K562 (cell line): Measurements from ENCODE around the gene SCFD1. TPM values are rescaled to one million over a fixed set of nuclear protein-coding genes. Genes with fewer than 3 reads are reported as not detected.
A peak's percentile ranks its signal among the peaks of the same experiment; 100 is the strongest.

Experiments used
- ATAC-seq: fragments of 200-7000 bp; cut with Tn5 transposase; 3 replicates; pipeline ENCODE4 v1.9.1; 2020; ENCODE audit warnings: moderate library complexity
- BruUV-seq: library from RNA; stranded (reverse); fragments of 400-500 nt; replicated peaks from 2 replicates; lab custom pipeline; 2021; lab: Mats Ljungman, UMichigan
- CTCF ChIA-PET: fragments of 300-600 bp; formaldehyde crosslinking; extraction: SDS; loops from one replicate; lab custom pipeline; 2021; ENCODE audit warnings: low intra/inter-chr PET ratio; lab: Yijun Ruan, JAX
- POLR2A ChIA-PET: fragments of 300-600, 350-650 bp; sonication (Branson Sonifier 250); formaldehyde crosslinking; extraction: SDS; loops from one replicate; lab custom pipeline; 2021; ENCODE audit warnings: antibody characterized with exemption, inconsistent platforms; lab: Yijun Ruan, JAX
- DNase-seq, 4 experiments: peaks; one replicate each; pipeline versions ENCODE4 v3.0.0 to v3.0.0-alpha.2; 2011 to 2018; ENCODE audit warnings: low spot score in 3 of 4, mixed read lengths in 3 of 4; ENCODE audit errors: extremely low read depth in 1 of 4
- FAIRE-seq: peaks from 2 replicates; lab custom pipeline; 2011; peaks lifted over from hg19 to GRCh38; lab: Jason Lieb, UNC
- H2AFZ ChIP-seq: 2 replicates; pipeline ENCODE4 v1.6.0; 2011; ENCODE audit warnings: low read depth, low read length, control low read depth, inconsistent platforms
- H3K27ac ChIP-seq: fragments of 200-600 bp; 3 replicates; pipeline ENCODE4 v1.8.0; 2011; ENCODE audit warnings: low read depth, mild to moderate bottlenecking, control low read depth, inconsistent platforms, low read length, moderate library complexity, mixed read lengths; ENCODE audit errors: extremely low read depth
- H3K27me3 ChIP-seq, 2 experiments: fragments of 300-600 bp in 1 of 2; 2 replicates in 1 of 2; 3 replicates in 1 of 2; pipeline versions ENCODE4 v1.6.0 to v1.8.0; 2011; ENCODE audit warnings: inconsistent platforms in 2 of 2, low read length in 2 of 2, mild to moderate bottlenecking in 1 of 2, mixed read lengths in 1 of 2, moderate library complexity in 1 of 2; ENCODE audit not compliant: control insufficient read depth in 2 of 2, insufficient read depth in 2 of 2
- H3K36me3 ChIP-seq: fragments of 300-600 bp; 3 replicates; pipeline ENCODE4 v1.8.0; 2011; ENCODE audit warnings: mild to moderate bottlenecking, low read length, inconsistent platforms; ENCODE audit not compliant: control insufficient read depth, insufficient read depth
- H3K4me1 ChIP-seq, 2 experiments: fragments of 200-600 bp in 1 of 2; replicated peaks in 1 of 2; 2 replicates in 1 of 2; 3 replicates in 1 of 2; pipeline versions ENCODE4 v1.5.1 to v1.8.0; 2011; ENCODE audit warnings: inconsistent platforms in 2 of 2, low read length in 2 of 2, mild to moderate bottlenecking in 1 of 2, mixed read lengths in 1 of 2, moderate library complexity in 1 of 2; ENCODE audit not compliant: control insufficient read depth in 2 of 2, insufficient read depth in 2 of 2
- H3K4me2 ChIP-seq: 2 replicates; pipeline ENCODE4 v1.6.1; 2011; ENCODE audit warnings: low read length, control low read depth, inconsistent platforms, mixed read lengths; ENCODE audit not compliant: insufficient read depth
- H3K4me3 ChIP-seq: fragments of 200-600 bp; sonication (generic), shearing (Covaris generic); 2 replicates; pipeline ENCODE4 v1.5.1; 2016; ENCODE audit warnings: control low read depth, inconsistent platforms
- H3K79me2 ChIP-seq: fragments of 200-600 bp; 3 replicates; pipeline ENCODE4 v1.8.0; 2011; ENCODE audit warnings: low read length, inconsistent platforms; ENCODE audit not compliant: control insufficient read depth, insufficient read depth
- H3K9ac ChIP-seq, 2 experiments: 2 replicates each; pipeline versions ENCODE4 v1.6.0 to v1.6.1; 2011; ENCODE audit warnings: low read depth in 2 of 2, low read length in 2 of 2, control low read depth in 1 of 2, inconsistent platforms in 1 of 2, mild to moderate bottlenecking in 1 of 2, mixed read lengths in 1 of 2; ENCODE audit not compliant: insufficient read depth in 1 of 2
- H3K9me1 ChIP-seq: one replicate; pipeline ENCODE4 v1.6.0; 2011; ENCODE audit warnings: inconsistent platforms, mild to moderate bottlenecking, low read length, moderate library complexity; ENCODE audit not compliant: control insufficient read depth, insufficient read depth
- H3K9me3 ChIP-seq: replicated peaks from 2 replicates; pipeline ENCODE4 v1.5.1; 2011; ENCODE audit warnings: low read depth, low read length, inconsistent platforms; ENCODE audit not compliant: control insufficient read depth, insufficient read depth
- H4K20me1 ChIP-seq: replicated peaks from 2 replicates; pipeline ENCODE4 v1.6.1; 2011; ENCODE audit warnings: low read length, inconsistent platforms, mixed read lengths; ENCODE audit not compliant: control insufficient read depth, insufficient read depth
- CTCF ChIP-seq, 3 experiments: IDR thresholded peaks in 2 of 3; conservative IDR thresholded peaks in 1 of 3; 2 replicates each; pipeline ENCODE4 v1.5.1; 2011 to 2012; ENCODE audit warnings: low read length in 3 of 3, mild to moderate bottlenecking in 3 of 3, control low read depth in 2 of 3, improper control_type of control experiment in 1 of 3, inconsistent platforms in 1 of 3, low read depth in 1 of 3, mixed read lengths in 1 of 3, moderate library complexity in 1 of 3; ENCODE audit not compliant: insufficient read depth in 2 of 3
- EHMT2 ChIP-seq: fragments of 450-650 bp; IDR thresholded peaks from 2 replicates; pipeline ENCODE4 v1.6.1; 2018; ENCODE audit warnings: antibody characterized with exemption
- RAD21 ChIP-seq, 2 experiments: fragments of 250-450 bp in 1 of 2; fragments of 450-650 bp in 1 of 2; sonication (Bioruptor Pico) in 1 of 2; formaldehyde crosslinking in 1 of 2; IDR thresholded peaks in 1 of 2; conservative IDR thresholded peaks in 1 of 2; 2 replicates each; pipeline versions ENCODE4 v1.4.0 to v1.8.0; 2020 to 2022; ENCODE audit warnings: mild to moderate bottlenecking in 2 of 2, moderate library complexity in 1 of 2
- RBM34 ChIP-seq: fragments of 200-400 bp; formaldehyde crosslinking; IDR thresholded peaks from 2 replicates; pipeline ENCODE4 v1.6.1; 2018; ENCODE audit warnings: low read length, borderline replicate concordance; ENCODE audit not compliant: insufficient read depth
- SMARCB1 ChIP-seq: IDR thresholded peaks from 2 replicates; pipeline ENCODE4 v1.6.1; 2011; ENCODE audit warnings: improper control_type of control experiment, low read depth; ENCODE audit not compliant: insufficient read length
- TCF7L2 ChIP-seq: fragments of 150-350 bp; IDR thresholded peaks from 2 replicates; pipeline ENCODE4 v1.6.1; 2016; ENCODE audit warnings: low read depth, mild to moderate bottlenecking, low read length, moderate library complexity
- ZBTB33 ChIP-seq: sonication (generic); formaldehyde crosslinking; IDR thresholded peaks from 2 replicates; pipeline ENCODE4 v1.8.1; 2023; ENCODE audit warnings: mild to moderate bottlenecking, missing genetic modification reagents
- WGBS: fragments of 100-300 bp; shearing (Covaris generic); methylation state at CpG from one replicate; pipeline ENCODE4 v1.1.6; 2016; ENCODE audit warnings: low coverage, mixed read lengths; ENCODE audit not compliant: insufficient coverage; ENCODE audit errors: missing lambda C conversion rate; 5-methylcytosine and 5-hydroxymethylcytosine counted together
- in situ Hi-C: fragments of 300-500 bp; cut with MboI; formaldehyde crosslinking; loops from 4 replicates; pipeline ENCODE4 v1.15.0; 2018; ENCODE audit warnings: inconsistent platforms, mixed read lengths
- intact Hi-C: fragments of 100-400 bp; cut with micrococcal nuclease; formaldehyde crosslinking; loops from 2 replicates; pipeline ENCODE4 v1.14.2; 2022
- polyA plus RNA-seq, 8 experiments: library from polyadenylated mRNA; depleted of rRNA in 4 of 8; stranded (reverse) in 5 of 8; unstranded in 3 of 8; fragments of >200 nt; fragmentation: Nextera tagmentation in 2 of 8; fragmentation: Illumina TruSeq in 1 of 8; extraction: Ambion mirVana in 2 of 8; extraction: Trizol in 1 of 8; gene quantifications; 2 replicates each; pipeline versions ENCODE4 v1.2.1 to v1.2.3, GENCODE V29; 2011 to 2014; ENCODE audit warnings: inconsistent platforms in 1 of 8, missing spikeins in 1 of 8
- total RNA-seq, 7 experiments: library from RNA; depleted of rRNA in 6 of 7; stranded (reverse); fragments of >200 nt in 6 of 7; fragmentation: Illumina TruSeq in 2 of 7; extraction: Trizol in 2 of 7; gene quantifications; 2 replicates each; pipeline versions ENCODE4 v1.2.1 to v1.2.3, GENCODE V29; 2011 to 2021; ENCODE audit warnings: low replicate concordance in 1 of 7
- TF ChIP-seq, protein P1 (sequence below): IDR thresholded peaks from 2 replicates; pipeline ENCODE4 v1.6.1; 2012; ENCODE audit warnings: low read depth, low read length, improper control_type of control experiment, borderline replicate concordance

The SCFD1 gene
- total and polyA plus RNA-seq, 9 of the 15 experiments (the other 6 are each of a cell fraction or from before 2014, with no cell fraction given): 48.9 to 112 (median 75.2) TPM

DNA sequence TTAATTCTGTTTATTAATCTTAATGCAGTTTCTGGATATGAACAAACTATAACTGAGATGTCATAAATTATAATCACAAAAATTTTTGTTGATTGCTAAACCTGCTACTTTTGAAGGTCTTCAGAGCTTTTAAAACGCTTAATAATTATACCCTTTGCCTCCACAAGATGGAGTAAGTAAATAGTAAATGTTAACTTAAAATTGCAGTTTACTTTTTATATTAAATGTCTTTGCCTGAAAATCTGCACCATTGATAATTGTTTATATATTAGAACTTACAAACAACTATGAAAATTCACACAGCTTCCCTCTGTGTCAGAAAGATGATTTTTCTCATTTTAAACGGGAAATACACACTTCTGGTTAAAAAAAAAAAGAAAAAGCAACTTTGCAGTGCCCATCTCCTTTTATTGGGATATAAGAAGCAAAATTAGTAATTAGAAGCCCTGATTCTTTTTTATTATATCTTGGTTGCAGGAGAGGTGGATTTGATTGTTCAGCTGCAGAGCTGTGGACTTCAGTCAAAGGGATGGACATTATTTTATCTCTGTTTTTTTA is 35.6 kb downstream of the SCFD1 start:
- FAIRE-seq: no peak
- peaks cover 76% of the 10 kb centered on the region for H3K36me3 ChIP-seq
- POLR2A ChIA-PET: no interaction called here

More for the DNA sequence above, 35.6 kb downstream of the SCFD1 start:
- Histone ChIP-seq H3K9ac (no peak overlapping the region), H4K20me1 (no peaks in the 10 kb centered on the region), H3K4me3 (no peak overlapping the region), H3K4me1 (no peaks in the 10 kb centered on the region), H3K27ac (no peak overlapping the region), H3K4me2 (no peak overlapping the region), H3K9me3 (no peaks in the 10 kb centered on the region), H3K9me1 (no peaks in the 10 kb centered on the region), H2AFZ (no peak overlapping the region), H3K27me3 (no peaks in the 10 kb centered on the region), H3K79me2 (no peaks in the 10 kb centered on the region)
- BruUV-seq: no TSS peak
- 40% methylated on average over 2 of the region's 2 CpGs for WGBS
- TF ChIP-seq RBM34 (no peak), TCF7L2 (no peak), ZBTB33 (CRISPR knock-in tag) (no peak), SMARCB1 (no peak), CTCF (IDR thresholded peaks at IDR 0.05 in 2 of 3, conservative IDR thresholded peaks at IDR 0.05 in 1 of 3; ENCODE audit: insufficient read depth in 2 of 3, low read depth in 1 of 3, low read length in 3 of 3) (peak in 1 of 3 experiments; percentile 31; a peak in 1 of 6 replicates), EHMT2 (no peak), RAD21 (CRISPR knock-in tag; conservative IDR thresholded peaks at IDR 0.05 in 1 of 2, IDR thresholded peaks at IDR 0.05 in 1 of 2) (peak in 1 of 2 experiments; percentile 29; a peak in 2 of 4 replicates)
- TF ChIP-seq, protein P1, sequence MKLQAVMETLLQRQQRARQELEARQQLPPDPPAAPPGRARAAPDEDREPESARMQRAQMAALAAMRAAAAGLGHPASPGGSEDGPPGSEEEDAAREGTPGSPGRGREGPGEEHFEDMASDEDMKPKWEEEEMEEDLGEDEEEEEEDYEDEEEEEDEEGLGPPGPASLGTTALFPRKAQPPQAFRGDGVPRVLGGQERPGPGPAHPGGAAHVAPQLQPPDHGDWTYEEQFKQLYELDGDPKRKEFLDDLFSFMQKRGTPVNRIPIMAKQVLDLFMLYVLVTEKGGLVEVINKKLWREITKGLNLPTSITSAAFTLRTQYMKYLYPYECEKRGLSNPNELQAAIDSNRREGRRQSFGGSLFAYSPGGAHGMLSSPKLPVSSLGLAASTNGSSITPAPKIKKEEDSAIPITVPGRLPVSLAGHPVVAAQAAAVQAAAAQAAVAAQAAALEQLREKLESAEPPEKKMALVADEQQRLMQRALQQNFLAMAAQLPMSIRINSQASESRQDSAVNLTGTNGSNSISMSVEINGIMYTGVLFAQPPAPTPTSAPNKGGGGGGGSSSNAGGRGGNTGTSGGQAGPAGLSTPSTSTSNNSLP: peak; percentile 45; the same call in 1 of the 2 replicates
- CTCF ChIA-PET: interaction anchor here (2.7 kb wide), 1 partner anchor 249 kb away, joined by 10 read pairs; no protein-coding TSS in a partner anchor
- in situ Hi-C loops (loop anchor here (25.0 kb wide), 1 partner anchor 705 kb away; no protein-coding TSS in a partner anchor), intact Hi-C loops (loop anchor here (2.0 kb wide), 1 partner anchor 249 kb away; no protein-coding TSS in a partner anchor)
- ATAC-seq (no peak), DNase-seq (no peak)
